HuH-7.5 (cell line): ENCODE data around the gene CSMD2.
"Not testable (repeated sequence)": the region's sequence is repeated elsewhere in the genome, so short reads cannot be mapped to it uniquely, and the experiment has no call there.

Experiments
- DNase-seq: peaks from one replicate; pipeline ENCODE4 v3.0.0; 2011; ENCODE audit warnings: low spot score

Gene CSMD2

GRCh38 chr1:34052565-34052964, 112.5 kb downstream of the CSMD2 start:
- no peak for DNase-seq

- no peak for DNase-seq
Measured at GRCh38 chr1:34050709-34051485, 114.1 kb downstream of the CSMD2 start.

- no peak for DNase-seq
Measured at GRCh38 chr1:34049994-34050393, 115.0 kb downstream of the CSMD2 start.

GRCh38 chr1:34049477-34049876, 115.6 kb downstream of the CSMD2 start:
- DNase-seq = no peak

GRCh38 chr1:34037856-34038255, 127.2 kb downstream of the CSMD2 start:
- no peak for DNase-seq

- no peak for DNase-seq
Measured at GRCh38 chr1:34037109-34037508, 127.9 kb downstream of the CSMD2 start.

GRCh38 chr1:34034036-34034435, 131.0 kb downstream of the CSMD2 start:
- no peak for DNase-seq

- DNase-seq = no peak
Measured at GRCh38 chr1:34029954-34030353, 135.1 kb downstream of the CSMD2 start.

GRCh38 chr1:34029515-34029914, 135.5 kb downstream of the CSMD2 start:
- DNase-seq = no peak

GRCh38 chr1:34028381-34029055, 136.5 kb downstream of the CSMD2 start:
- no peak for DNase-seq

- no peak for DNase-seq
Measured at GRCh38 chr1:34025675-34026074, 139.4 kb downstream of the CSMD2 start.

GRCh38 chr1:34024485-34024884, 140.5 kb downstream of the CSMD2 start:
- no peak for DNase-seq

- DNase-seq = no peak
Measured at GRCh38 chr1:34019741-34020552, 145.1 kb downstream of the CSMD2 start.

- DNase-seq = no peak
Measured at GRCh38 chr1:34018285-34018684, 146.7 kb downstream of the CSMD2 start.

- not testable (repeated sequence) for DNase-seq
Measured at GRCh38 chr1:34016281-34016680, 148.7 kb downstream of the CSMD2 start.

GRCh38 chr1:34013958-34014737, 150.9 kb downstream of the CSMD2 start:
- peak; percentile 12 for DNase-seq

- no peak for DNase-seq
Measured at GRCh38 chr1:34013136-34013535, 151.9 kb downstream of the CSMD2 start.

- DNase-seq = no peak
Measured at GRCh38 chr1:34009340-34009985, 155.6 kb downstream of the CSMD2 start.

- DNase-seq = no peak
Measured at GRCh38 chr1:34007760-34008159, 157.3 kb downstream of the CSMD2 start.

GRCh38 chr1:34005309-34005708, 159.7 kb downstream of the CSMD2 start:
- no peak for DNase-seq

- no peak for DNase-seq
Measured at GRCh38 chr1:34002810-34003209, 162.2 kb downstream of the CSMD2 start.
